ENCODE results near the gene MLPH. TPM values are rescaled to one million over a fixed set of nuclear protein-coding genes. Genes with fewer than 3 reads are reported as not detected.

MLPH gene
- total RNA-seq, 1 donor from 2014 or later: 22.5 TPM

GRCh38 chr2:237552908-237553307 lies 65.9 kb downstream of the MLPH start:
- H3K9me3 Mint-ChIP-seq (ENCODE audit: unreplicated experiment): peaks cover 13% of the 10 kb centered on the region
- no peak overlapping the region for H3K4me3 Mint-ChIP-seq (ENCODE audit: unreplicated experiment)
- peaks cover 32% of the 10 kb centered on the region for H3K36me3 Mint-ChIP-seq (ENCODE audit: unreplicated experiment)
- no peak for TF ChIP-seq CTCF (IDR thresholded peaks at IDR 0.05)
- no peaks in the 10 kb centered on the region for H3K27me3 Mint-ChIP-seq (ENCODE audit: unreplicated experiment)
- no peak overlapping the region for H3K27ac Mint-ChIP-seq (ENCODE audit: unreplicated experiment)
- H3K4me1 Mint-ChIP-seq (ENCODE audit: unreplicated experiment): peaks cover 4% of the 10 kb centered on the region
- no peak for DNase-seq (ENCODE audit: extremely low spot score, unreplicated experiment)

GRCh38 chr2:237553948-237554347 lies 66.9 kb downstream of the MLPH start:
- H3K4me3 Mint-ChIP-seq (ENCODE audit: unreplicated experiment): no peak overlapping the region
- peaks cover 32% of the 10 kb centered on the region for H3K36me3 Mint-ChIP-seq (ENCODE audit: unreplicated experiment)
- DNase-seq (ENCODE audit: extremely low spot score, unreplicated experiment): no peak
- no peak for TF ChIP-seq CTCF (IDR thresholded peaks at IDR 0.05)
- H3K27me3 Mint-ChIP-seq (ENCODE audit: unreplicated experiment): no peaks in the 10 kb centered on the region
- no peak overlapping the region for H3K27ac Mint-ChIP-seq (ENCODE audit: unreplicated experiment)
- peaks cover 7% of the 10 kb centered on the region for H3K4me1 Mint-ChIP-seq (ENCODE audit: unreplicated experiment)
- H3K9me3 Mint-ChIP-seq (ENCODE audit: unreplicated experiment): peaks cover 13% of the 10 kb centered on the region

GRCh38 chr2:237555560-237555959 lies 68.5 kb downstream of the MLPH start:
- Mint-ChIP-seq H3K4me3 (ENCODE audit: unreplicated experiment) (no peak overlapping the region), H3K9me3 (ENCODE audit: unreplicated experiment) (peaks cover 13% of the 10 kb centered on the region), H3K36me3 (ENCODE audit: unreplicated experiment) (peaks cover 32% of the 10 kb centered on the region), H3K27ac (ENCODE audit: unreplicated experiment) (no peak overlapping the region), H3K4me1 (ENCODE audit: unreplicated experiment) (peaks cover 11% of the 10 kb centered on the region), H3K27me3 (ENCODE audit: unreplicated experiment) (no peaks in the 10 kb centered on the region)
- TF ChIP-seq CTCF (IDR thresholded peaks at IDR 0.05): no peak
- no peak for DNase-seq (ENCODE audit: extremely low spot score, unreplicated experiment)

DNA sequence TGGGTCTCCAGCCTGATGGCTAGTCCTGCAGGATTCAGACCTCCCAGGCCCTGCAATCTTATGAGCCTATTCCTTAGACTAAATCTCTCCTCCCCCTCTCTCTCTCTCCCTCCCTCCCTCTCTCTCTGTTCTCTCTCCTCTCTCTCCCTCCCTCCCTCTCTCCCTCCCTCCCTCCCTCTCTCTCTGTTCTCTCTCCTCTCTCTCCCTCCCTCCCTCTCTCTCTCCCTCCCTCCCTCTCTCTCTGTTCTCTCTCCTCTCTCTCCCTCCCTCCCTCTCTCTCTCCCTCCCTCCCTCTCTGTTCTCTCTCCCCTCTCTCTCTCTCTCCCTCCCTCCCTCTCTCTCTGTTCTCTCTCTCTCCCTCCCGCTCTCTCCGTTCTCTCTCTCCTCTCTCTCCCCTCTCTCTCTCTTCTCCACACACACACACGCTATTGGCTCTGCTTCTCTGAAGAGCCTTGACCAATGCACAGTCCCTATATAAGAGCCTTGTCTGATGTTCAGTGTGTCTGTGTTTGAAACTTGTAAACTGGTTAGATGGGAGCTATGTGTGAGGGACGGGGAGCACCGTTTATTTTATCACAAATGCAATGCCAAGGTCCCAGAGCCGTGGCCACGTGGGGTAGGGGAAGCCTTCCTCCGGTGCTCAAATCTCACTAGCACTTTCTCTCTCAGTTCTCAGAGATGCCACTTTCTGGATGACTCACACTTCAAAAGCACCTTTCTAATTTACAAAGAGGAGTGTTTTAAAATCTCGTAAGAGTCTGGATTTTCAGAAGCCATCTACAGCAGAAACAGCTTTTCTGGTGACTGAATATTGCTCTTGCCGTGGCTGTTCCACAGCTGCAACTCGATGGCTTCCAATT lies 70.0 kb downstream of the MLPH start:
- DNase-seq (ENCODE audit: extremely low spot score, unreplicated experiment): no peak
- TF ChIP-seq CTCF (IDR thresholded peaks at IDR 0.05): no peak
- Mint-ChIP-seq H3K4me1 (ENCODE audit: unreplicated experiment) (peaks cover 11% of the 10 kb centered on the region), H3K27me3 (ENCODE audit: unreplicated experiment) (peaks cover under 1% of the 10 kb centered on the region), H3K9me3 (ENCODE audit: unreplicated experiment) (peaks cover 13% of the 10 kb centered on the region), H3K27ac (ENCODE audit: unreplicated experiment) (no peak overlapping the region), H3K4me3 (ENCODE audit: unreplicated experiment) (no peak overlapping the region), H3K36me3 (ENCODE audit: unreplicated experiment) (peaks cover 31% of the 10 kb centered on the region)

DNA sequence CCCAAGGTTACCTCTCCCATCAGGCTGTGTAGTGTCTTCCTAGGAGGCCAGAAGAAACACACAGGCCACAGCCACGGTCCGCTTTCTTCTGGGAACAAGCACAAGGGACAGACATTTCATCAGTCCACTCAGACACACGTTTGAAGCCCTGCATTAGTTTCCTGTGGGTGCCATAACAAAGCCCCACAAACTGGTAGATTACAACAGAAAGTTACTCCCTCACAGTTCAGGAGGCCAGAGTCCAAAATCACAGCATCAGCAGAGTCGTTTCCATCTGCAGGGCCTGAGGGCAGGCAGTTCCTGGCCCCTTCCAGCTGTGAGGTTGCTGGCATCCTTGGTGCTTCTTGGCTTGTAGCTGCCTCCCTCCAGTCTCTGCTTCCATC lies 70.6 kb downstream of the MLPH start:
- H3K36me3 Mint-ChIP-seq (ENCODE audit: unreplicated experiment): peaks cover 26% of the 10 kb centered on the region
- H3K9me3 Mint-ChIP-seq (ENCODE audit: unreplicated experiment): peaks cover 13% of the 10 kb centered on the region
- H3K27me3 Mint-ChIP-seq (ENCODE audit: unreplicated experiment): peaks cover 5% of the 10 kb centered on the region
- no peak for TF ChIP-seq CTCF (IDR thresholded peaks at IDR 0.05)
- no peak overlapping the region for H3K4me3 Mint-ChIP-seq (ENCODE audit: unreplicated experiment)
- no peak overlapping the region for H3K27ac Mint-ChIP-seq (ENCODE audit: unreplicated experiment)
- DNase-seq (ENCODE audit: extremely low spot score, unreplicated experiment): no peak
- H3K4me1 Mint-ChIP-seq (ENCODE audit: unreplicated experiment): peaks cover 11% of the 10 kb centered on the region

Data from osteocyte (in vitro differentiated cells).